ENCODE results near the gene CALN1. TPM values are rescaled to one million over a fixed set of nuclear protein-coding genes. Genes with fewer than 3 reads are reported as not detected.

The CALN1 gene
- total RNA-seq, 1 donor: under 0.01 TPM

- Histone ChIP-seq H3K9me3 (ENCODE audit: low read depth, low read length) (no peaks in the 10 kb centered on the region), H3K4me3 (ENCODE audit: low read length) (no peak overlapping the region), H3K27me3 (ENCODE audit: insufficient read depth, low read length) (no peaks in the 10 kb centered on the region), H3K4me1 (ENCODE audit: insufficient read depth, low read length) (no peaks in the 10 kb centered on the region)
These were observed 610.2 kb downstream of the CALN1 start for GRCh38 chr7:71801976-71802375.

- Histone ChIP-seq H3K9me3 (ENCODE audit: low read depth, low read length) (no peaks in the 10 kb centered on the region), H3K4me3 (ENCODE audit: low read length) (no peak overlapping the region), H3K27me3 (ENCODE audit: insufficient read depth, low read length) (no peaks in the 10 kb centered on the region), H3K4me1 (ENCODE audit: insufficient read depth, low read length) (no peaks in the 10 kb centered on the region)
These were observed 611.8 kb downstream of the CALN1 start for GRCh38 chr7:71800321-71800720.

DNA sequence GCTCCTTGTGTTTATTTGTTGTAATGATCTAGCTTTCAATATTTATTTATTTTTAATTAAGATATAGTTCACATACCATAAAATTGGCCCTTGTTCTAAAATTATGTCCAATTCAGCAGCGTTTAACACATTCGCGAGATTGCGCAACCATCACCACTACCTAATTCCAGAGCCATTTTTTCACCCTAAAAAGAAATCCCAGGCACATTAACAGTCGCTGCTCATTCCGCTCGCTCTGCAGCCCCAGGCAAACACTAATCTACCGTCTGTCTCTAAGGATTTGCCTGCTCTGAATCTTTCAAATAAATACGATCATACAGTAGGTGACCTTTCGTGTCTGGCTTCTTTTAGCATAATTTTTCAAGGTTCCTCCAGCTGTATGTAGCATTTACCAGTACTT is 616.7 kb downstream of the CALN1 start:
- no peak overlapping the region for H3K4me3 ChIP-seq (ENCODE audit: low read length)
- no peaks in the 10 kb centered on the region for H3K4me1 ChIP-seq (ENCODE audit: insufficient read depth, low read length)
- H3K27me3 ChIP-seq (ENCODE audit: insufficient read depth, low read length): no peaks in the 10 kb centered on the region
- H3K9me3 ChIP-seq (ENCODE audit: low read depth, low read length): no peaks in the 10 kb centered on the region

- no peaks in the 10 kb centered on the region for H3K9me3 ChIP-seq (ENCODE audit: low read depth, low read length)
- H3K4me3 ChIP-seq (ENCODE audit: low read length): no peak overlapping the region
- no peaks in the 10 kb centered on the region for H3K4me1 ChIP-seq (ENCODE audit: insufficient read depth, low read length)
- H3K27me3 ChIP-seq (ENCODE audit: insufficient read depth, low read length): no peaks in the 10 kb centered on the region
These were observed 618.9 kb downstream of the CALN1 start for GRCh38 chr7:71793251-71793650.

- no peaks in the 10 kb centered on the region for H3K4me1 ChIP-seq (ENCODE audit: insufficient read depth, low read length)
- no peaks in the 10 kb centered on the region for H3K9me3 ChIP-seq (ENCODE audit: low read depth, low read length)
These were observed 624.6 kb downstream of the CALN1 start for GRCh38 chr7:71787513-71787912.

DNA sequence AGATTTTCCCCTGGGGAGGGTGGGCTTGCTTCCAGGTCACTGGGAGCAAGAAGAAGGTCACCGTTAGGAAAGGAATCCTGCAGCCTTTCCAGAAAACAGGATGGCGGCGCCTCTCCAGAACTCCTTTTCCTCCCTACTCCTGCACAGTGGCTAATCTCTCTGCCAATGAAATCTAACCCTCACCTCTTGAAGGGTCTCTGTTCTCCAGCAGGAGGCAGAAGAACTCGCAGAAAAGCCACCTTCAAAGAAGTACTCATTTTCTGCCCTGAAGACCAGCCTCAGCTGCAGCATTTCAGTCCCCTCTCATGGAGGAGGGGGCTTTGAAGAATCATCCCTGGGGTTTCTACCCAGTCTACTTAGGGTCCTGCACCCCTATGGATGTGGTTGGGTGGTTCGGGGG is 626.9 kb downstream of the CALN1 start:
- Histone ChIP-seq H3K9me3 (ENCODE audit: low read depth, low read length) (no peaks in the 10 kb centered on the region), H3K4me1 (ENCODE audit: insufficient read depth, low read length) (no peaks in the 10 kb centered on the region), H3K4me3 (ENCODE audit: low read length) (no peak overlapping the region), H3K27me3 (ENCODE audit: insufficient read depth, low read length) (no peaks in the 10 kb centered on the region)

More at GRCh38 chr7:71787513-71787912, 624.6 kb downstream of the CALN1 start:
- Histone ChIP-seq H3K27me3 (ENCODE audit: insufficient read depth, low read length) (no peaks in the 10 kb centered on the region), H3K4me3 (ENCODE audit: low read length) (no peak overlapping the region)

GRCh38 chr7:71784781-71785180 is 627.4 kb downstream of the CALN1 start:
- H3K4me1 ChIP-seq (ENCODE audit: insufficient read depth, low read length): no peaks in the 10 kb centered on the region
- no peaks in the 10 kb centered on the region for H3K9me3 ChIP-seq (ENCODE audit: low read depth, low read length)
- H3K4me3 ChIP-seq (ENCODE audit: low read length): no peak overlapping the region
- H3K27me3 ChIP-seq (ENCODE audit: insufficient read depth, low read length): no peaks in the 10 kb centered on the region

DNA sequence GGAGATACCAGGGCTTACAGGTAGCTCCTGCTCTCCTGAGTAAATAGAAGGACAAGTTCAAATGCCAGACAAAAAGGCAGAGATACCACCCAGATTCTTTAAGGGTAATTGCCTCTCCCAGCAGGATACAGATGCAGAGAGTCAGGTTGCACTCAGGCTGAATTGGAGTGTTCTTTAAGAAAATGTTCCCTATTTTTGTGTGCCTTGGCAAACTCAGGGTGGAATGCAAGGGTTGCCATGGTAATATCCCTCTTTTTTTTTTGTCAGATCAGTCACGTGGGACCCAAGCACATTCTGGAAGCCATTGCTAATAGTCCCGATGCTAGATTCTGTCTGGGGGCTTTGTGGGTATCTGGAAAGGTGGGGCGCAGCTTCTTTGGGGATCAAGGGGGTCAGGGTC is 628.0 kb downstream of the CALN1 start:
- Histone ChIP-seq H3K9me3 (ENCODE audit: low read depth, low read length) (no peaks in the 10 kb centered on the region), H3K4me1 (ENCODE audit: insufficient read depth, low read length) (no peaks in the 10 kb centered on the region), H3K4me3 (ENCODE audit: low read length) (no peak overlapping the region), H3K27me3 (ENCODE audit: insufficient read depth, low read length) (no peaks in the 10 kb centered on the region)

GRCh38 chr7:71783779-71784178 is 628.4 kb downstream of the CALN1 start:
- Histone ChIP-seq H3K9me3 (ENCODE audit: low read depth, low read length) (no peaks in the 10 kb centered on the region), H3K4me1 (ENCODE audit: insufficient read depth, low read length) (no peaks in the 10 kb centered on the region), H3K27me3 (ENCODE audit: insufficient read depth, low read length) (no peaks in the 10 kb centered on the region), H3K4me3 (ENCODE audit: low read length) (no peak overlapping the region)

DNA sequence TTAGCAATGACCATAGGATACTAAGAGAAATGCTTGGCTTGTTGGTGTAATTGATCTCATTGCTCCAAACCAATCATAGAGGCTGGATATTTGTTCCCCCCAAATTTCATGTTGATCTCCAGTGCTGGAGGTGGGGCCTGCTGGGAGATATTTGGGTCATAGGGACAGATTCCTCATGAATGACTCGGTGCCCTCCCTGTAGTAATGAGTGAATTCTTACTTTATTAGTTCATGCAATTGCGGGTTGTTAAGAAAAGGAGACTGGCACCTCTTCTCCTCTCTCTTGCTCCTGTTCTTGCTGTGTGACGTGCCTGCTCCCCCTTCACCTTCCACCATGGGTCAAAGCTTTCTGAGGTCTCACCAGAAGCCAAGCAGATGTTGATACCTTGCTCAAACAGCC is 630.1 kb downstream of the CALN1 start:
- Histone ChIP-seq H3K4me3 (ENCODE audit: low read length) (no peak overlapping the region), H3K9me3 (ENCODE audit: low read depth, low read length) (no peaks in the 10 kb centered on the region), H3K4me1 (ENCODE audit: insufficient read depth, low read length) (no peaks in the 10 kb centered on the region), H3K27me3 (ENCODE audit: insufficient read depth, low read length) (no peaks in the 10 kb centered on the region)

DNA sequence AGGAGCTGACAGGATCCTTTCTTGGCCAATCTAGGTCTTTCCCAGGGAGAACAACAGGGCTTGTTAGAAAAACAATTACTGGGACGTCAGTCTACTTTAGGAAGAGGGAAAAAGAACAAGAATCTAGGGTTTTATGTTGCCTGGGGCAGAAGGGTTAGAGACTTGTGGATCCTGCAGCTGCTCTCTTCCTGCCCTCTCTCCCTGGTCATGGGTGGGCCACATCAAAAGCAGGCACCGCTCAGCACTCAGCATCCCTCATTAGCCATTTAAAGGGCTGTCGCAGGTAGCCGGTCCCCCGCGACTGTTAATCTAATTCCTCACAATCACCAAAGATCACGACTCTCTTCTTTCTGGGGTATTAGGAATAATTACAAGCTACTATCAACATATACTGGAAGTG is 631.9 kb downstream of the CALN1 start:
- H3K9me3 ChIP-seq (ENCODE audit: low read depth, low read length): no peaks in the 10 kb centered on the region
- no peak overlapping the region for H3K4me3 ChIP-seq (ENCODE audit: low read length)
- no peaks in the 10 kb centered on the region for H3K27me3 ChIP-seq (ENCODE audit: insufficient read depth, low read length)
- H3K4me1 ChIP-seq (ENCODE audit: insufficient read depth, low read length): no peaks in the 10 kb centered on the region

GRCh38 chr7:71777278-71777677 is 634.9 kb downstream of the CALN1 start:
- Histone ChIP-seq H3K9me3 (ENCODE audit: low read depth, low read length) (no peaks in the 10 kb centered on the region), H3K27me3 (ENCODE audit: insufficient read depth, low read length) (no peaks in the 10 kb centered on the region), H3K4me1 (ENCODE audit: insufficient read depth, low read length) (no peaks in the 10 kb centered on the region), H3K4me3 (ENCODE audit: low read length) (no peak overlapping the region)

DNA sequence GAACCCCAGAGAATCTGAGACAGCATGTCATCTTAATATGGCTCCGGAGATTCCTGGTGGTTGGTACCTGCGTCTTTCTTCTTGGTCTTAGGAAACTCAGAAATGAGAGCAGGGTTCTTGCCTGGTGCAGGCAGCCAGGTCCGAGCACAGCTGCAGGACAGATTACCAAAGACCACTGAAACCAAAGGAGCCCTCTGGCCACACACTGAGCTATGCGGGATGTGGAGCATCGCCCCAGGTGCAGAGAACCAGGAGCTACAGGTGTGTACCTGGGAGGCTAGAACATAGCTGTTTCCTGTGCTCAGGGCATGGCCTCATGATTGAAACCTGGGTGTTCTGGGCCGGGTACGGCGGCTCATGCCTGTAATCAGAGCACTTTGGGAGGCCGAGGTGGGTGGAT is 635.4 kb downstream of the CALN1 start:
- H3K4me3 ChIP-seq (ENCODE audit: low read length): no peak overlapping the region
- no peaks in the 10 kb centered on the region for H3K9me3 ChIP-seq (ENCODE audit: low read depth, low read length)
- H3K4me1 ChIP-seq (ENCODE audit: insufficient read depth, low read length): no peaks in the 10 kb centered on the region
- H3K27me3 ChIP-seq (ENCODE audit: insufficient read depth, low read length): no peaks in the 10 kb centered on the region

DNA sequence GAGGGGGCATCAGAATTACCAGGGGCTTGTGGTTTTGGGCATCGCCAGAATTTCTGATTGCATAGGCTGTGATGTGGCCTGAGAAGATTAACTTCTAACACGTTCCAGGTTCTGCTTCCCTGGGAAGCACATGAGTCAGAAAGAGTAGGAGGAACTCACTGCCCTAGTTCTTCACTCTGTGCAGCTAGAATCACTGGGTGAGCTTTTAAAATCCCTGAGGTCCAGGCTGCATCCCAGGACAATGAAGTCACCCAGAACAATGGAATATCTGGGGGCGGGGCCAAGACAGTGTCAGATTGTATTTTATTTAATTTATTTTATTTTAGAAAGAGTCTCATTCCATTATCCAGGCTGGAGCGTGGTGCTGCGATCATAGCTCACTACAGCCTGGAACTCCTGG is 636.5 kb downstream of the CALN1 start:
- no peaks in the 10 kb centered on the region for H3K4me1 ChIP-seq (ENCODE audit: insufficient read depth, low read length)
- H3K9me3 ChIP-seq (ENCODE audit: low read depth, low read length): no peaks in the 10 kb centered on the region
- H3K4me3 ChIP-seq (ENCODE audit: low read length): no peak overlapping the region
- H3K27me3 ChIP-seq (ENCODE audit: insufficient read depth, low read length): no peaks in the 10 kb centered on the region

DNA sequence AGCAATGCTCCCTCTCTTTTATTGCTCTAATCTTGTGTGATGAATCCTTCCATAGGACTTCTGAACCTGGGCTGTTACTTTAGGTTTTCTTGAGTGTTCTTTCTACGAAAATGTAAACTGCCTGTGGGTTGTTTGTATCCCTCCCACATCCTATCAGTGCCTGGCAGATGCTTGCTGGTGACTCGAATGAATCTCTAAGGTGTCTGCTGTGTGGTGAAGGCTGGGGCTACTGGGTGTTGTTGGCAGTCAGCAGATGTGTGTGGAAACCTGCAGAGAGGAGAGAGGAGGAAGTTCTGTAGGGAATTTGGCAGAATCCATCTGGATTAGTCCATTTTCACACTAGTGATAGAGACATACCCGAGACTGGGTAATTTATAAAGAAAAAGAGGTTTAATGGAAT is 639.4 kb downstream of the CALN1 start:
- Histone ChIP-seq H3K9me3 (ENCODE audit: low read depth, low read length) (no peaks in the 10 kb centered on the region), H3K4me1 (ENCODE audit: insufficient read depth, low read length) (no peaks in the 10 kb centered on the region), H3K4me3 (ENCODE audit: low read length) (no peak overlapping the region), H3K27me3 (ENCODE audit: insufficient read depth, low read length) (no peaks in the 10 kb centered on the region)

- H3K27me3 ChIP-seq (ENCODE audit: insufficient read depth, low read length): no peaks in the 10 kb centered on the region
- H3K9me3 ChIP-seq (ENCODE audit: low read depth, low read length): no peaks in the 10 kb centered on the region
- no peak overlapping the region for H3K4me3 ChIP-seq (ENCODE audit: low read length)
- no peaks in the 10 kb centered on the region for H3K4me1 ChIP-seq (ENCODE audit: insufficient read depth, low read length)
These were observed 641.8 kb downstream of the CALN1 start for GRCh38 chr7:71770269-71770907.

All from mononuclear cell (primary cell).